Measurements from ENCODE around the gene ANAPC4. TPM values are rescaled to one million over a fixed set of nuclear protein-coding genes. Genes with fewer than 3 reads are reported as not detected.
A peak's percentile ranks its signal among the peaks of the same experiment; 100 is the strongest.

The ANAPC4 gene
- total and polyA plus RNA-seq, 9 donors: 18.7 to 106 (median 34.4) TPM

- H3K27ac ChIP-seq: no peak overlapping the region
- H3K4me3 ChIP-seq: no peak overlapping the region
- TF ChIP-seq POLR2A (IDR thresholded peaks at IDR 0.05) (no peak), CTCF (IDR thresholded peaks at IDR 0.05) (no peak), EP300 (IDR thresholded peaks at IDR 0.05) (no peak)
- H3K9me3 ChIP-seq: no peaks in the 10 kb centered on the region
- H3K4me1 ChIP-seq (ENCODE audit: insufficient read depth): no peaks in the 10 kb centered on the region
- no peak for DNase-seq
- intact Hi-C loops (cut with DNase I): no loop called here
- WGBS, 3 donors: 90 to 99% (median 96%) methylated on average over 2 of the region's 2 CpGs
- no peaks in the 10 kb centered on the region for H3K27me3 ChIP-seq
- H3K36me3 ChIP-seq: no peaks in the 10 kb centered on the region
Measured at GRCh38 chr4:25356068-25356467, 21.0 kb upstream of the ANAPC4 start.

- 83 to 97% (median 89%) methylated on average over 14 of the region's 14 CpGs for WGBS, 3 donors
- H3K9me3 ChIP-seq: no peaks in the 10 kb centered on the region
- H3K4me1 ChIP-seq (ENCODE audit: insufficient read depth): no peaks in the 10 kb centered on the region
- H3K4me3 ChIP-seq: no peak overlapping the region
- no peaks in the 10 kb centered on the region for H3K36me3 ChIP-seq
- intact Hi-C loops (cut with DNase I): no loop called here
- no peak overlapping the region for H3K27ac ChIP-seq
- H3K27me3 ChIP-seq: no peaks in the 10 kb centered on the region
- no peak for DNase-seq
- no peak for TF ChIP-seq POLR2A (IDR thresholded peaks at IDR 0.05)
- no peak for TF ChIP-seq CTCF (IDR thresholded peaks at IDR 0.05)
- TF ChIP-seq EP300 (IDR thresholded peaks at IDR 0.05): no peak
Measured at GRCh38 chr4:25358515-25359275, 18.4 kb upstream of the ANAPC4 start.

GRCh38 chr4:25361253-25361652 is 15.8 kb upstream of the ANAPC4 start:
- Histone ChIP-seq H3K4me3 (no peak overlapping the region), H3K4me1 (ENCODE audit: insufficient read depth) (no peaks in the 10 kb centered on the region), H3K27ac (no peak overlapping the region), H3K36me3 (no peaks in the 10 kb centered on the region), H3K27me3 (no peaks in the 10 kb centered on the region), H3K9me3 (no peaks in the 10 kb centered on the region)
- intact Hi-C loops (cut with DNase I): no loop called here
- no peak for DNase-seq
- TF ChIP-seq EP300 (IDR thresholded peaks at IDR 0.05) (no peak), POLR2A (IDR thresholded peaks at IDR 0.05) (no peak), CTCF (IDR thresholded peaks at IDR 0.05) (no peak)
- 97 to 98% (median 97%) methylated on average over 9 of the region's 9 CpGs for WGBS, 3 donors

- no peaks in the 10 kb centered on the region for H3K27me3 ChIP-seq
- no peak overlapping the region for H3K27ac ChIP-seq
- TF ChIP-seq POLR2A (IDR thresholded peaks at IDR 0.05): no peak
- no peak for TF ChIP-seq EP300 (IDR thresholded peaks at IDR 0.05)
- TF ChIP-seq CTCF (IDR thresholded peaks at IDR 0.05): peak in 1 of 3 donors; percentile 45
- 70 to 77% (median 75%) methylated on average over 2 of the region's 2 CpGs for WGBS, 3 donors
- intact Hi-C loops (cut with DNase I): loop anchor here in 1 of 4 donors (5.0 kb wide), 1 partner anchor 390 kb away; no protein-coding TSS in a partner anchor
- no peaks in the 10 kb centered on the region for H3K36me3 ChIP-seq
- DNase-seq: no peak
- no peak overlapping the region for H3K4me3 ChIP-seq
- no peaks in the 10 kb centered on the region for H3K9me3 ChIP-seq
- H3K4me1 ChIP-seq (ENCODE audit: insufficient read depth): no peaks in the 10 kb centered on the region
Measured at GRCh38 chr4:25367004-25367621, 9.9 kb upstream of the ANAPC4 start.
